Measurements from ENCODE around the gene KDM6A. TPM values are rescaled to one million over a fixed set of nuclear protein-coding genes. Genes with fewer than 3 reads are reported as not detected.

Gene KDM6A
- total and polyA plus RNA-seq, 9 of the 15 experiments (the other 6 are each of a cell fraction or from before 2014, with no cell fraction given) = 8.4 to 34.3 (median 22.9) TPM

- BruUV-seq (replicated peaks) = no TSS peak
- FAIRE-seq (no peak), ATAC-seq (peak; percentile 51; the same call in 2 of the 3 replicates), DNase-seq (ENCODE audit: extremely low read depth in 1 of 4, low spot score in 3 of 4) (no peak)
- Histone ChIP-seq H3K9me1 (ENCODE audit: control insufficient read depth, insufficient read depth, low read length) (no peaks in the 10 kb centered on the region), H3K27me3 (ENCODE audit: control insufficient read depth in 2 of 2, insufficient read depth in 2 of 2, low read length in 2 of 2) (no peaks in the 10 kb centered on the region), H3K36me3 (ENCODE audit: control insufficient read depth, insufficient read depth, low read length) (0 out of 3 replicates have a peak, but pooled peaks cover 2% of the 10 kb centered on the region), H3K4me2 (ENCODE audit: insufficient read depth, low read length) (no peak overlapping the region), H3K79me2 (ENCODE audit: control insufficient read depth, insufficient read depth, low read length) (peaks cover 54% of the 10 kb centered on the region), H3K4me3 (no peak overlapping the region), H3K27ac (ENCODE audit: extremely low read depth, low read depth, low read length) (no peak overlapping the region), H4K20me1 (replicated peaks; ENCODE audit: control insufficient read depth, insufficient read depth, low read length) (no peaks in the 10 kb centered on the region; the same call in none of the 2 replicates), H2AFZ (ENCODE audit: low read depth, low read length) (no peak overlapping the region), H3K9ac (ENCODE audit: insufficient read depth in 1 of 2, low read depth in 2 of 2, low read length in 2 of 2) (no peak overlapping the region), H3K9me3 (replicated peaks; ENCODE audit: control insufficient read depth, insufficient read depth, low read depth, low read length) (no peaks in the 10 kb centered on the region), H3K4me1 (replicated peaks in 1 of 2; ENCODE audit: control insufficient read depth in 2 of 2, insufficient read depth in 2 of 2, low read length in 2 of 2) (peaks cover 2 to 3% of the 10 kb centered on the region in 2 experiments; a peak in 4 of 5 replicates)
- in situ Hi-C loops (cut with MboI) = no loop called here
- intact Hi-C loops (cut with micrococcal nuclease) = no loop called here
- POLR2A ChIA-PET = no interaction called here
- TF ChIP-seq, protein P1, sequence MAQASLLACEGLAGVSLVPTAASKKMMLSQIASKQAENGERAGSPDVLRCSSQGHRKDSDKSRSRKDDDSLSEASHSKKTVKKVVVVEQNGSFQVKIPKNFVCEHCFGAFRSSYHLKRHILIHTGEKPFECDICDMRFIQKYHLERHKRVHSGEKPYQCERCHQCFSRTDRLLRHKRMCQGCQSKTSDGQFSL (CRISPR knock-in tag; IDR thresholded peaks at IDR 0.05) = no peak
- TF ChIP-seq, protein P1 (tag; IDR thresholded peaks at IDR 0.05) = 0 out of 4 replicates have a peak, but pooled peaks of 1 of the 2 experiments have one; percentile 36
- TF ChIP-seq, protein P2, sequence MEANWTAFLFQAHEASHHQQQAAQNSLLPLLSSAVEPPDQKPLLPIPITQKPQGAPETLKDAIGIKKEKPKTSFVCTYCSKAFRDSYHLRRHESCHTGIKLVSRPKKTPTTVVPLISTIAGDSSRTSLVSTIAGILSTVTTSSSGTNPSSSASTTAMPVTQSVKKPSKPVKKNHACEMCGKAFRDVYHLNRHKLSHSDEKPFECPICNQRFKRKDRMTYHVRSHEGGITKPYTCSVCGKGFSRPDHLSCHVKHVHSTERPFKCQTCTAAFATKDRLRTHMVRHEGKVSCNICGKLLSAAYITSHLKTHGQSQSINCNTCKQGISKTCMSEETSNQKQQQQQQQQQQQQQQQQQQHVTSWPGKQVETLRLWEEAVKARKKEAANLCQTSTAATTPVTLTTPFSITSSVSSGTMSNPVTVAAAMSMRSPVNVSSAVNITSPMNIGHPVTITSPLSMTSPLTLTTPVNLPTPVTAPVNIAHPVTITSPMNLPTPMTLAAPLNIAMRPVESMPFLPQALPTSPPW (CRISPR knock-in tag; IDR thresholded peaks at IDR 0.05) = no peak
- 80% methylated on average over 6 of the region's 13 CpGs for WGBS (ENCODE audit: insufficient coverage, low coverage, missing lambda C conversion rate)
- CTCF ChIA-PET (ENCODE audit: low intra/inter-chr PET ratio) = no interaction called here
Measured at GRCh38 chrX:45006002-45006800, 133.2 kb downstream of the KDM6A start.
